ENCODE measurements around the gene DNAH9.

Gene DNAH9, protein sequence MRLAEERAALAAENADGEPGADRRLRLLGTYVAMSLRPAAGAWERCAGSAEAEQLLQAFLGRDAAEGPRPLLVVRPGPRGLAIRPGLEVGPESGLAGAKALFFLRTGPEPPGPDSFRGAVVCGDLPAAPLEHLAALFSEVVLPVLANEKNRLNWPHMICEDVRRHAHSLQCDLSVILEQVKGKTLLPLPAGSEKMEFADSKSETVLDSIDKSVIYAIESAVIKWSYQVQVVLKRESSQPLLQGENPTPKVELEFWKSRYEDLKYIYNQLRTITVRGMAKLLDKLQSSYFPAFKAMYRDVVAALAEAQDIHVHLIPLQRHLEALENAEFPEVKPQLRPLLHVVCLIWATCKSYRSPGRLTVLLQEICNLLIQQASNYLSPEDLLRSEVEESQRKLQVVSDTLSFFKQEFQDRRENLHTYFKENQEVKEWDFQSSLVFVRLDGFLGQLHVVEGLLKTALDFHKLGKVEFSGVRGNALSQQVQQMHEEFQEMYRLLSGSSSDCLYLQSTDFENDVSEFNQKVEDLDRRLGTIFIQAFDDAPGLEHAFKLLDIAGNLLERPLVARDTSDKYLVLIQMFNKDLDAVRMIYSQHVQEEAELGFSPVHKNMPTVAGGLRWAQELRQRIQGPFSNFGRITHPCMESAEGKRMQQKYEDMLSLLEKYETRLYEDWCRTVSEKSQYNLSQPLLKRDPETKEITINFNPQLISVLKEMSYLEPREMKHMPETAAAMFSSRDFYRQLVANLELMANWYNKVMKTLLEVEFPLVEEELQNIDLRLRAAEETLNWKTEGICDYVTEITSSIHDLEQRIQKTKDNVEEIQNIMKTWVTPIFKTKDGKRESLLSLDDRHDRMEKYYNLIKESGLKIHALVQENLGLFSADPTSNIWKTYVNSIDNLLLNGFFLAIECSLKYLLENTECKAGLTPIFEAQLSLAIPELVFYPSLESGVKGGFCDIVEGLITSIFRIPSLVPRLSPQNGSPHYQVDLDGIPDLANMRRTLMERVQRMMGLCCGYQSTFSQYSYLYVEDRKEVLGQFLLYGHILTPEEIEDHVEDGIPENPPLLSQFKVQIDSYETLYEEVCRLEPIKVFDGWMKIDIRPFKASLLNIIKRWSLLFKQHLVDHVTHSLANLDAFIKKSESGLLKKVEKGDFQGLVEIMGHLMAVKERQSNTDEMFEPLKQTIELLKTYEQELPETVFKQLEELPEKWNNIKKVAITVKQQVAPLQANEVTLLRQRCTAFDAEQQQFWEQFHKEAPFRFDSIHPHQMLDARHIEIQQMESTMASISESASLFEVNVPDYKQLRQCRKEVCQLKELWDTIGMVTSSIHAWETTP (N-terminal part only)

DNA sequence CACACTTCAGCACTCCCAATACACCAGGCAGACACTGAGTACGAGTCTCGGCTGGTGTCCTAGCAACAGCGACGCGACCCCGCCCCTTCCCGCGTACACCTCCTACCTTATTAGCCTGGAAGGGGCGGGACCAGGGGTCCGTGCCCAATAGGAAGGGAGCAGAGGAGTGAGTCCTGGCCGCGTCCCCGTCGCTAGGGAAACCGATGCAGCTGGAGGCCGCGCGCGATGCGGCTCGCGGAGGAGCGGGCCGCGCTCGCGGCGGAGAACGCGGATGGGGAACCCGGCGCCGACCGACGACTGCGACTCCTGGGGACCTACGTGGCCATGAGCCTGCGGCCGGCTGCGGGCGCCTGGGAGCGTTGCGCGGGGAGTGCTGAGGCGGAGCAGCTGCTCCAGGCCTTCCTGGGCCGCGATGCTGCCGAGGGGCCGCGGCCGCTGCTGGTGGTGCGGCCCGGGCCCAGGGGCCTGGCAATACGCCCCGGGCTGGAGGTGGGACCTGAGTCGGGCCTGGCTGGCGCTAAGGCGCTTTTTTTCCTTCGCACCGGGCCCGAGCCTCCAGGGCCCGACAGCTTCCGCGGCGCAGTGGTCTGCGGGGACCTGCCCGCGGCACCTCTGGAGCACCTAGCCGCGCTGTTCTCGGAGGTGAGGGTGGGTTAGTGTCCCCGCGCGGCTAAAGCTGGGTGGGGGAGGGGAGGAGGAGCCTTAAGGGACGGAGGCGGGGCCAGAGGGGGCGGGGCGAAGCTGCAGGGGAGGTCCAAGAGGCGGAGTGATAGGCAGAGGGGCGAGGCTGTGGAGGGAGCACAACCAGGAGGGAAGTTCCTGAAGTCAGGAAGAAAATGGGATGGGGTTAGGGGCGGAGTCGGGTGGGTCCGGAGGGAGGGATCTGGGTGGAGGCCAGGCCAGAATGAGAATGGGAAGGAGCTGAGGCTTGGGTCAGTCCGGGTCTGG lies at the start of gene DNAH9:
TSS of gene DNAH9 (plus strand) at position 197 of the 948 bp plus-strand sequence. CDS start at position 226, 29 bp downstream.
- DNase-seq: no peak

DNA sequence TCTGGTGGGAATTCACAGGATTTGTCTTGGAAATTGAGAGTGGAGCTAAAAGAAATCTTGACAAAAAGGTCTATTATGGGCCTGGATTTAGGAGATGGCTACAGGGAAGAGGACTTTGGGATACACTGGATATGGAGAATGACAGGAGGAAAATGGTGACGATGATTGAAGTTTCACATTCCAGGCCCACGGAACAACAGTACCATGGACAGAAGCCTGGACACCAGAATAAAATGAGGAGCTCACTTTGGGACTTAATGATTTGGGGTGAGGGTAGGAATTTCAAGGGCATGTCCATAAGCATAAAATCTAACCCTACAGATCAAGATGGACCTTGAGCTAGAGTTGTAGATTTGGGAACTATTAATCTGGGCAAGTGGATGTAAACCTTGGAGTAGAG lies 47.8 kb upstream of the DNAH9 start:
- DNase-seq: no peak

DNA sequence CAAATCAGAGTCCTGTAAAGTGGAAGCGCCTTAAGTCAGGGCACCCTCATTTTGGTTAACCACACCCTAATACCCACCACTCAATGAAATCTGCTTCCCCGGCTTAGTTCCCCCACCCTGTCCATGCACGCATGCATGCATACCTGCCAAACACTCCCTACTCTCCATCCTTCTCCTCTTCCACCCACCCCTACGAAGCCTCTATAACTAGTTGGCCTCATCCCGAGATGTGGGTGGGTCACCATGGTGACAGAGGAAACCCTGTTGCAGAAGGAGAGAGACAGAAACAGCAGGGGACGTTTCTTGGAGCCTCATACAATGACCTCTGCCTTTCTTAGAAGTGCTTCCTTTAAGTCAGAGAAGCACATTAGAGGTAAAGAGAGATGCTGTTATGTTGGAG lies 46.8 kb upstream of the DNAH9 start:
- DNase-seq: no peak

DNA sequence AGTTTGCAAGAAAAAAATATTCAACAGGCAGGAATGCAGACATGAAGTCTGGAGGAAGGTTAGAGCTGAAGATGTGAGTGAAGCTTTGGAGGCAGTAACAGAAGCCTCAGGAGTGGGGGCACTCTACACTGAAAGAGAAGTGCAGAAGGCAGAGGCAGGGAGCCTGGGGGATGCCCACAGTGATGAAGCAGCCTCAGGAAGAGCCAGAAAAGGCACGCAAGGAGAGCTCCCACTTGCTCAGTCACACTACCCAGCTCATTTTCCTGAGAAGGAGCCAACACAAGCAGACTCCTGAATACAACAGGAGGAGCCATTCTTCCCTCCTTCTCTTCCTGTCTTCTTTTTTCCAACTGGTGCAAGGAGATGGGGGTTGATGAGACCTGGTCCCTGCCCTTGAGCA lies 45.1 kb upstream of the DNAH9 start:
- DNase-seq: no peak

DNA sequence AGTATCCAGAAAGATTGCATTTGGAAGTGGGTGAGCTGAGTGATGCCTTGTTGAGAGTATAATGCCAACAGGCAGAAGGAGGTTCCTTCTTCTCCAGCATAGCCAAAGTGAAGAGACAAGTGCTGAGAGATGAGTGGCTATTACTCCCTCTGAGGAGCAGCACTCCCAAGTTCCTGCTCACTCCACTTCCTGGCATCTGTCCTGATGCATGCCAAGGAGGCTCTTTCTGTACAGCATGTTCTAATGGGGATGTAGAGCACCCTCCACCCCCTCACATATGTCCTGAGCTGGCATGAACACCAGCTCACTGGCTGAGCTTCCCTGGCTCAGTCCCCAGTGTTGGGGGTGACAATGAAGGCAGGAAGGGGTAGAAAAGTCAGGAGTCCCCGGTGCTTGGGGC lies 44.2 kb upstream of the DNAH9 start:
- no peak for DNase-seq

DNA sequence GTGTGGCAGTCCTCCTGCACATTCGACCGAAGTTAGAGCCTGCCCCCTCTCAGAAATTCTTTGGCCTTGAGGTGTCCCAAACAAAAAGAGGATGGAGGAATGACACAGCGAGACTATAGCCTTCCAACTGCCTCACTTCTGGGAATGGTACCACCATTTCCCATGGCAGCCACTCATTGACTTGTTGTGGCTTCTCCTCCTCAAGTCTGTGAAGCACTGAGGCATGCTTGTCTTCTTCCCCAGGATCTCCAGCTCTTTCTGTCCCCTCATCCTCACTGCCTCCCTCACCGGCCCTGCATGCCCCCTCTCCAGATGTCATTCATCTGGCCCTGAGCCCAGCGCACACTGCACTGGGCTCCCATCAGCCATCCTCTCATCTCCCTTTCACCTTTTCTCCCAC lies 43.7 kb upstream of the DNAH9 start:
- no peak for DNase-seq

DNA sequence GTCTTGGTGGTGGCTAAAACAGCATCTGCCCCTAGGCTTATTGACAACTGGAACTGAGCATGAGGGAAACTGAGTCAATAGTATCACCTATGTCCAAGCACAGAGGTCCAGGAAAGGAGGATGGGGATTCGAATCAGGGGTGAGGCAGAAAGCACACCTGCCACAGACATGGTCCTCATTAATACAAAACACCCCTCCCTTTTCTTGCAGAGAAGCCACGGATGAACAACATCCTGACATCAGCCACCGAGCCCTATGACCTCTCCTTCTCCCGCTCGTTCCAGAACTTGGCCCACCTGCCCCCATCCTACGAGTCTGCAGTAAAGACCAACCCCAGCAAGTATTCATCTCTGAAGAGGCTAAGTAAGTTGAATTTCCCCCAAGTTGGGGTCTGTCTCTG lies 42.7 kb upstream of the DNAH9 start:
- no peak for DNase-seq

DNA sequence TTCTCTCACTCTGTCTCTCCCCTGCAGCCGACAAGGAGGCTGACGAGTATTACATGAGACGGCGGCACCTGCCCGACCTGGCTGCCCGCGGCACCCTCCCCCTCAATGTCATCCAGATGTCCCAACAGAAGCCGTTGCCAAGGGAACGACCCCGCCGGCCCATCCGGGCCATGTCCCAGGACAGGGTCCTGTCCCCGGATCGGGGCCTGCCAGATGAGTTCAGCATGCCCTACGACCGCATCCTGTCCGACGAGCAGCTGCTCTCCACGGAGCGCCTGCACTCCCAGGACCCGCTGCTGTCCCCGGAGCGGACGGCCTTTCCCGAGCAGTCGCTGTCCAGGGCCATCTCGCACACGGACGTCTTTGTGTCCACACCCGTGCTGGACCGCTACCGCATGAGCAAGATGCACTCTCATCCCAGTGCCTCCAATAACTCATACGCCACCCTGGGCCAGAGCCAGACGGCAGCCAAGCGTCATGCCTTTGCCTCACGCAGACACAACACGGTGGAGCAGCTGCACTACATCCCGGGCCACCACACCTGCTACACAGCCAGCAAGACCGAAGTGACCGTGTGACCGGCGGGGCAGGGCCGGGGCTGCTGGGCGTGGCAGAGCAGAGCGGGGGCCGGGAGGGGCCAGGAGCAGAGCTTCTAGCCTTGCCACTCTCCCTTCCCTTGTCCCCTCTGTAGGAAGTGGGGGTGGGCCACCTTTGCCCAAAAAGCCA lies 40.4 kb upstream of the DNAH9 start:
- no peak for DNase-seq

DNA sequence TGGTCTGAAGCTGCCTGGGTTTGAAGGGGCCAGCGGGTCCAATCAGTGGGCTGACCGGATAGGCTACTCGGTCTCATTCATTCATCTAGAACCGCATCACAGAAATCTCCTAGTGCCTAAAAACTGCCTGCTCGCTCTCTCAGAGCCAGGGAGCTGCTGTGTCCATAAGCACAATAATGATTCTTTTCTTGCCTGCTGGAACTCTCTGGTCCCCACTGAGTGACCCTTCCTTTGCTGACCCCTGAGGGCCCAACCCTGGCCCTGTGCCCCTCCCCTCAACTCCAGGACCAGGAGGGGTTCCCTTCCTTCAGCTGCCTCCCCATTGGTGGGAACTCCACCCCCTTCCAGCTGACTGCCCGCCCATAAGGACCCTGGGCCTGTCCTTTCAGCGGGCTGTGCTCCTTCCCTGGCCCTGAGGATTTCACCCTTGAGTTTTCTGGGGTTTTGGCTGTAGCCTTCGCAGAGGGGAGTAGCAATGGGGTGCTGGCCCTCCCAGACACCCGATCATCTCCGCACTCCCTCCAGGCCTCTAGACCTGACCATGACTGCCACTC lies 39.5 kb upstream of the DNAH9 start:
- DNase-seq: no peak

DNA sequence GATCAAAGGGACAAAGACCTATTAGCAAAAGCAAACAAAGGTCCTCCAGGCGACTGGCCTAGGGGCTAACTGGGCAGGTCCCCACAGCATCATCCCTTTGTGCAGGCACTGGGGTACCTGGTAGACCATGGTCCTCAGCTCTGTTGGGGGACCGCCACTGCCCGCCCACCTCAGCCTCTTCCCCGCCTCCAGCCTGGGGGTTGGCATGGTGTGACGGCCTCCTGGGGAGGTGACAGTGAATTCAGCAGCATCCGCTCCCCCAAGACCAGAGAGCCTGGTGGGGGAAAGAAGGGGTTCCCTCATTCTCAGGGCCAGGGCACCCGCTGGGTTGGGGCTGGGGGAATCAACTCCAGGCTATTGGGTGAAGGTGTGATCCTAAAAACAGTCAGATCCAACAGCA lies 38.7 kb upstream of the DNAH9 start:
- no peak for DNase-seq

DNA sequence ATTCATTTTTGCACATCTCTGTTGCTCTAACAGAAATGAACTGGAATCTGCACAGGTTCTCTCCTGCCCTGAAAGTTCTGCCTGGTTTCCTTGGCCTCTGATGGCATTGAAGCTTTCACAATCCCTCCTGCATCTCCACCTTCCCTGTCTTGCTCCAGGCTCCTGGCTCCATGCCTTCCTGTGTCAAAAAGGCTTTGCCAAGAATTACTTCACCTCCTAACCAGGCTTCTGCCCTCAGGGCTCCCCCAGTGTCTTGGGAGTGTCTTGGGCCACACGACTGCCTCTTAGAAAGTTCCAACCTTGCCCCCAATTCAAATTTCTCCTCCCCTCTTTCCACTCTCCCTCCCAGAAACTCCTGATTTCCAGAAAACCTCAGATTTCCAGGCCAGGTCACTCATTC lies 37.0 kb upstream of the DNAH9 start:
- DNase-seq: no peak

DNA sequence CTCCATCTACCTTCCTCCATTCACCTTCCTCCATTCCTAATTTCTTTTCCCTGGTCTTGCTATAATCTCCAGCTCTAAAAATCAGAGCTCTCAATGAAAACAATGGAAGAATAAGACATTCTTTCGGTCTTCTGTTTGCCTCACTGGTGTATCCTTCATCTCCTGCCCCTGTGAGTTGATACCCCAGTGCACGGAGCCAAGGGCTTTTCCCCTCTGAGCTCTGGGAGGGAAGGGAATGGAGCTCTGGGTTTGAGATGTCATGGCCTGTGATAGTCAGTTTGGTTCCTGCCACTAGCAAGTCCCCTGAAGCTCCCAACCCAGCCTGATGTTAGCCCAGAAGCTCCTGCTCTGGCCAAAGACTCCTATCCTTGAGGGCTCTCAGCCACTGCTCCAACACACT lies 36.6 kb upstream of the DNAH9 start:
- no peak for DNase-seq

DNA sequence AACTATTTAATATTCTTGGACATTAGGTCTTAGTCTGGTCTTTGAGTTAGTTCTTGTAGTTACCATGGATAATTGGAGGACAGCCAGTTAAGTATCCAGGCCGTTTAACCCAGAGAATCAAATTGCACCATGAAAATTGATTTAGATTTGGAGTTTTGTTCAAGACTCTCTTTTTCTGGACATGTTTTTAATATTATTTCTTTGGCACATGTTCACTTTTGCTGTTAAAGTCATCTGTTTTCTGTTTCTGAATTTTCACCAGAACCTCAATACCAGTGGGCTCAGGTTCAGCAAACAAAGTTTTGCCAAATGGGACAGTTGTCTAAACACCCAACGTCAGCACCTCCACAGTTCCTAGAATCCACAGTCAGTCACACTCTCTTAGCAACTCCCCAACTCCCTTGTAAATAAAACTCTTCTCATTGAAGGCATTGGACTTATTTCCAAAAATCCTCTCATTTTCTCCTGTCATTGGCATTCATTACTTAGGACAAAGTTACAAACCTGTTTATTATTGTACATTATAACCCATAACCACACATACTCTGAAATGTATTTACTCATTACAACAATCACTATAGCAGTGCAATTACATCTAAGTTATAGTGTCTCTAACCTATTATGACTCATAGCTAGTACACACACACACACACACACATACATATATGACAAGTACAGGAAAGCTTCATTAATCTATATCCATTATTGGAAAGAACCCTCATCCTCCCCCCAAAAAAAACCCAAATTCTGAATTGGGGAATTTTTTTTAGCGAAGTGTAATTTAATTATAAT lies 33.5 kb upstream of the DNAH9 start:
- DNase-seq: no peak

DNA sequence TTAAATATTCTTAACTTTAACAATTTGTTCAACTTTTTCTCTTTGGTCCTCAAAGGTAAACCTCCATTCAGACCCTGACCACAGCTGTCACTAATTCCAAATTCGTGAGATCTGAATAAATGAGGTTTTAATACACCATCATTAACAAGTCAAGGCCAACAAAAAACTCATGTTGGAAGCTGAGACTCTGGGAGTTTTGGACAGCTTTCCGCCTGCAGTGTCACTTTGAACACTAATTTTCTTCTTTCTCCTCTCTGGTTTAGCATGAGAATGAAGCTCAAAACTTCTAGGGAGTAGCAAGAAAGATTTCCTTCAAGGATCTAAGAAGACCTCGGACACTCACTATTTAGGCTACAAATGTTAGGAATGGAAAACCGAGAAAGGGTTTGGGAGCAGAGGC lies 32.7 kb upstream of the DNAH9 start:
- no peak for DNase-seq

DNA sequence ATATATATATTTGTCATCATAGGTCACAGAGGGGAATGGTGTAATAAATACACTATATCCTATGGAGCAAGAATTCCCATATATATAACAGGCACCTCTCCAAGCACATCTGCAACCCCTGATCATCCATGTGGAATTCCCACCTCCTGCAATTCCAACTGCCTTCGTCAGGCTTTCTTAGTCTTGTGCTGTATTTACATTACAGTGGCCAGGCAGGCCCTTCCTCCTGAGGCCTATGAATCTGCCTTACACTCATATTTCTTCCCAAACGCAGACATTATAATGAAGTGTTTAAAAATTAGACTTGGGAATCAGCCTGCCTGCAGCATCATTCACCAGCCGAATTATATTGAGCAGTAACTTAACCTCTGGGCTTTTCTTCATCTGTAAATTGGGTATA lies 19.3 kb upstream of the DNAH9 start:
- no peak for DNase-seq

DNA sequence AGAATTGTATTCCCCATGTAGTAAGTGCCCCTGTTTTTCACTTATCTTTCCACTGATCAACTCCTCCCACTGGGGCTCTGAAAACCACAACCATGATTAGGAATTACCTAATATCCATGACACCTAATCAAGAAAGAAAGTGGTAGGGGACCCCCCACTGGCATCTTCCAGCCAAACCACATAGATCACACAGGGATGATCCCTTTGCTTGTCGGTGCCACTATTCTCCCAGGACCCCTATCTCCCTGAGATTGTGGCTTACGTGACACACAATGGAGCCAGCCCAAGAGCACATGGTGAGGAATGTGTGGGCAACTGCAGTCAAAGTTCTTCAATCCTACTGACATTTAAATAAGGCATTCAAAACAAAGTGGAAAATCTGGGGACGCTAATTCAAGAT lies 17.6 kb upstream of the DNAH9 start:
- no peak for DNase-seq

DNA sequence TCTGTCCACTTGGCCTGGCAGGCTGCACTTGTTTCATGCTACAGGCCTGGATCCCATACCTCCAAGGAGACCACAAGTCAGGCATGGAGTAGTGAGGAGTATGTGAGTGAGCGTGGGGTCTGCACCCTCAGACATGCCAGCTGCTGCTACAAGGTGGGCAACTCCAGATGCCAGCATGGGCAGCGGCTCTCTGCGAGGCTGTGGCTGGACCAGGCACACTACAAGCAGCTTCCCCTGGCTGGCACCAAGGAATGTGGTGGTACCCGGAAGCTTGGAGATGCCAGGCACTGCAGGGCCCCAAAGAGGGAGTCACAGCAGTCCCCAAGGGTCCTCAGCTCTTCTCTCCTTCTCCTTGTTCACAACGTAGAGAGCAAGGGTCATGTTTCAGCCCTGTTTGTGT lies 16.1 kb upstream of the DNAH9 start:
- DNase-seq: no peak

DNA sequence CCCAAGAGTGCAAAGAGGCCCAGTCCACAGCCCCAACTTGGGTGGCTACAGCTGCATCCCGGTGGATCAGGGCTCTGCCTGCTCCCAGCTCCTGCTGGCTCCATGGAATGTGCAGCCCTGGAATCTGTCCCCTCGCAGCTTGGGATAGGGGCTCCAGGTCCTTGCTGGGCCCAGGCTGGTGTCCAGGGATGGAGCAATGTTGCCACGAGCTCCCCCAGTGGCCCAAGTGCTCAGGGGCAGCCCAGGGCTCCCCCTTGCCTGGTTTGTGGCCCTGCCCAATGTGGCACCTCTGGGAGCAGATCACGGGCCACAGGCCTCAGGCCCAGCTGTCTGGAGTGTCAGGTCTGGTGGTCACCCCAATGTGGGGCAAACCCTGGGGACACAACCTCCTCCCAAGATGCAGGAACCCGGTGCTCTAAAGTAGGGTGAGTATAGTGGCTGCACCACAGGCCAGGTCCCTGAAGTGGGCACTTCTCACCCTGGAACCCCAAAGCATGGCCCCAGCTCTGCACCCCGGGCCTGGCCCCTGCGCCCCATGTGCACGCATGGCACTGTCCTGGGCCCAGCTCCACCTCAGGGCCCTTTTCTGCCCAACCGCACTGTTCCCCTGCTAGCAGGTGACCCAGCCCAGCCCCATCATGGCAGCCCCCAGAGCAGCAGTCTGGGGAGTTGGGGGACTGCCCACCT lies 14.8 kb upstream of the DNAH9 start:
- no peak for DNase-seq

DNA sequence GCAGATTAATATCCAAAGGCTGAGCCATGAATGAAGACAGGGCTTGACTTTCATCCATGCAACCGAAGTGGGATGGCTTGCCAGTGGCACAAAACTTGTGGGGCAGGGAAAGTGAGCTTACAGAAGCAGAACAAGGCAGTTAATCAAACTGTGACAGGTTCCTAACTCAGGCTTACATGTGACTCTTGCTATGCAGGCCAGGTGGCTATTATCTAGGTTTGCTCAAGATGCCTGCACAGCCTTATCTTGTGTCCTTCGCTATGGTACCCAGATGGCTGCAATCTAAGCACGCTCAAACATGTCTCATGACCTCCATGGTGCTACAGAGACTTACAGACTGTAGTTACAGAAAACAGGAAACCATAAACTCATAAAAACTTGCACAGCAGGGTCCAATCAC lies 8.6 kb upstream of the DNAH9 start:
- no peak for DNase-seq

DNA sequence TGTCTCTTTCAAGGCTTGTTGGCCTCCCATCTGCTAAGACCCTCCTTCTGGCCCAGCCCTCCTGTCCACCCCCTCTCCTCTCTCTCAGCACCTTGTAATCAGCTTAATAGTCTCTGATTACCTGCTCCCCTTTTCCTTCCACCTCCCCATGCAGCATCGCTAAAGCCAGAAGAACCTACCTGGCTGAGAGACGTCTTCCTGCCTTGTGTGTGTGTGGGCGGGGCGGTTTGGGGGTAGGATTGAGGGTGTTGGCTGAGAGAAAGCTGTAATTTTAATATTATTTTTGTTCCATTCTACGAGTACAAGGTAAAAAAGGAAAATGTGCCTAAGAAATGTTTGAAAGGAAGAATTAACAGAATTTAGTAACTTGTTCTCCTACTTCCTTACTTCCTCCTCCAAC lies 3.4 kb downstream of the DNAH9 start:
- DNase-seq: no peak
